Activated T-helper 1 cell treated with anti-CD3 and anti-CD28 coated beads, Interleukin-2, amount 50 U/mL, for 16 hours (primary cell): ENCODE measurements around the gene ACTL8.

Source experiments
- DNase-seq, 2 donors: peaks; one replicate each; pipeline ENCODE4 v3.0.0-alpha.2; 2020; ENCODE audit warnings: low read depth in 1 of 2, low spot score in 1 of 2

Gene ACTL8

GRCh38 chr1:17842686-17843085 is 87.6 kb downstream of the ACTL8 start:
- no peak for DNase-seq

- no peak for DNase-seq
Observed at GRCh38 chr1:17844185-17844826, 89.2 kb downstream of the ACTL8 start.

DNA sequence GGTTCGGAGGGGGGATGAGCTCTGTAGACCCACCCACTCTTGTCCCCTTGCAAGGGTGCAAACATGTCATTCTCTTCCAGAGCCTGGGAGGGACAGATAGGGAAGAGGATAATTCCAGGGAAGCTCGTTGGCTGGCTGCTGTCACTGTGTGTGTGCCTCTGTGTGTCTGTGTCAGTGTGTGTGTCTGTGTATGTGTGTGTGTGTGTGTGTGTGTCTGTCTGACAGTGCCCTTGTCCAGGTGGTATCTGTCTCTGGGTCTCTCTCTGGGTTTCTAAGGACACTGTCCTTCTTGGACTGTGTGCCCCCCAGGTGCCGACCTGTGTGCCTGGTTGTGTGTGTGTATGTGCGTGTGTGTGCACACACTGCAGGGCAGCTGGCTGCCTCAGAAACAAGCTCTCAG is 90.5 kb downstream of the ACTL8 start:
- DNase-seq: no peak

GRCh38 chr1:17846341-17846740 is 91.2 kb downstream of the ACTL8 start:
- DNase-seq: no peak

- no peak for DNase-seq
Observed at GRCh38 chr1:17847111-17847510, 92.0 kb downstream of the ACTL8 start.

- no peak for DNase-seq
Observed at GRCh38 chr1:17849216-17849615, 94.1 kb downstream of the ACTL8 start.

GRCh38 chr1:17851056-17851455 is 95.9 kb downstream of the ACTL8 start:
- DNase-seq: no peak

DNA sequence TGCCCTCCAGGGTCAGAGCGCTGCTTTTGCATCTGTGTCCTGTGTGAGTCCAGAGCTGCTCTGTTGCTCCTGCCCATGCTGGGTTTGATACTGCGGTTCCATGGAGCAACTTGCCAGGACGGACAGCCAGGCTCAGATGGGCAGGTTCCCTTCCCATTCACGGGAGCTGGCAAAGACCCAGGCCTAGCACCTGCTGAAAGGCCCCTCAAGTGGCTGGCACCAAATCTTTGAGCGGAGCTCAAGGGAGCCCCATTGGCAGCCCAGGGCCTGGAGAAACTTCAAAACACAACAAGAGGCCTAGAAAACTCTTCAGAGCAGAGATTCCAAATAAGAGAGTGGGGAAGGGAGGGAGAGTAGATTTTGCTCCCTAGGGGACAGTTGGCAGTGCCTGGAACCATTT is 97.2 kb downstream of the ACTL8 start:
- DNase-seq: no peak

DNA sequence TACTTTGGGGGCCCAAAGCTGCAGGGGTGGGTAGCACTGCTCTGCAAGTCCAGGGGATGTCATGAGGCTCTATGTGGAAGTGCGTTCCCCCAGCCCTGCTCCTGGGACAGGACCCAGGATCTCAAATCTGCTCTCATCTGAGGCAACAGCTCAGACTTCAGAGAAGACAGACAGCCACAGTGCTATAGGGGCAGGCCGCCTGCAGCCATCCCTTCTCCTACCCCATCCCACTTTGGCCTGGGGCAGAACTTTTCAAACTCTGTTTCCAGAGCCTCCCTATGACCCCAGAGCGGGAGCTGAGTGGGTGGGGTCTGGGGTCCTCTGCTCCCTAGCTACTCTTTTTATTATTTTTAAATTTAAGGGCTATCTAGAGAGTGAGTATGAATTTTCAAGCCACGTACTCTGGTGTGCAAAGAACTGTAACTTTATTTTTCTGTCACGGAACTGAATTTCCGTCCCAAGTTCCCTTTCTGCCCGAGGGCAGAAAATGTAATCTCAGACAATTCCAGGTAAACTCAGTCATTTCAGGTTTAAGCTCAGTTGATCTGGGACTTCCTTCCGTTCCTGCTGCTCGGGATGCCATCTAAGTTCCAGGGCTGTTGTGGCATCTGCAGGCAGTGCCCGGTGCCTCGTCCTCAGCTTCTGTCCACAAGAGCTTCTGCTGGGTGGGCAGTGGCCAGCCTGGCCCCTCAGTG is 98.3 kb downstream of the ACTL8 start:
- DNase-seq: no peak

- no peak for DNase-seq
Observed at GRCh38 chr1:17856496-17857108, 101.5 kb downstream of the ACTL8 start.

DNA sequence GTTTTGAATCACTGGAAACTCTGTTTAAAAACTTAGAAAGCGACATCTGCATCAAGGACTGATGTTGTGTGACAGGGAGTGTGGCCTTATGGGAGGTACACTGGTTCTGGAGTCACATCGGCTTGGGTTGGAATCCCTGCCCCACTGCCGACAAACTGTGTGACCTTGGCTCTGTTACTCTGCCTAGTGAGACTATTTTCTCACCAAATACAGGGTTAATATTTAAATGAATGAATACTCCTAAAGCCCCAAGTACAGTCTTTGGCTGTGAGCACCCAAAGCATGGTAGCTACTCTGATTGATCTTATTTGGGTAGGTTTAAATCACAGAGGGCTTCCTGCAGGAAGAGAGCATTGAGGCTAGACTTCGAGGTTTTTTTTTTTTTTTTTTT is 102.0 kb downstream of the ACTL8 start:
- DNase-seq: no peak

DNA sequence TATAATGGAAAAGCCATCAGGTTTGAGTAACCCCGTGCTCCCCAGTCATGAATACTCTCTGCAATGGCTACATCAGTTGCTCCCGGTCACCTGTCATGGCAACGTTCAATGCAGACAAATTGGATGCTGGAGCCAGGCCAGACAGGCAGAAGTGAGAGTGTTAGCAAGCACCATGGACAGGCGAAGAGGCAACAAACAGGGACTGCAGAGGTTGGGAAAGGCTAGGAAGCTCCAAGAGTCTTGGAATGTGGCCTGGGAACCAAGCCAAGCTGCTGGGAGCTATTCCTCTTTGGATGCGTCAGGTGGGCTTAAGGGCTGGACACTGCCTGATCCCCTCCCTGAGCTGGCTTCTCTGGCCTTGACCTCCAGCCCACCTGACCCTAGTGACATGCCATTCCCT is 102.9 kb downstream of the ACTL8 start:
- DNase-seq: no peak

DNA sequence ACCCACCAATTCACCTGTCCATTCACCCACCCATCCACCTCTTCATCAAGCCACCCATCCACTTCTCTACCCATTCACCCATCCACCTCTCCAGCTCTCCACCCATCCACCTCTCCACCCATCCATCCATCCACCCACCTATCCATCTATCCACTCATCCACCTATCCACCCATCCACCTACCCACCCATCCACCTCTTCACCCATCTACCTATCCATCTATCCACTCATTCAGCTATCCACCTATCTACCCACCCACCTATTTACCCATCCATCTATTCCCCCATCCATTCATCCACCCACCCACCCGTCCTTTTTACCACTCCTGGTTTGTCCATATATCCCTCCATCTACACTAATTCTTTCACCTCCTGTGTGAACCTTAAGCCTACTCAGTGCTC is 105.7 kb downstream of the ACTL8 start:
- DNase-seq: no peak

DNA sequence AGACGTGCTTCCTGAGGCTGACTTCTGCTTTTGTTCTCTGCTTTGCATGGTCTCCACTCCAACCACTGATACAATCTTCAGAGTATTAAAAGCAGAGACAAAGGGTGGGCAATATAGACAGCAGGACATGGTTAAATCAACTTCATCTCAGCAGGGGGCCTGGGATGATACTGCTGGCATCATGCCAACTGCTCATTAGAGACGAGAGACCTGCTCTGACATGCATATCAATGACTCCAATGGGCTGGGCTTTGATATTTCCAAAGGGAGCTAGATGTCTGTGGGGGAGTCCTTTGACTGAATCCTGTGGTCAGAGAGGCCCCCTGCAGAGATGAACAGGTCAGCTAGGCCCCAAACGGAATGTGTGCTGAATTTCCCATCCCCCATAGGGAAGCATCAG is 106.6 kb downstream of the ACTL8 start:
- no peak for DNase-seq

DNA sequence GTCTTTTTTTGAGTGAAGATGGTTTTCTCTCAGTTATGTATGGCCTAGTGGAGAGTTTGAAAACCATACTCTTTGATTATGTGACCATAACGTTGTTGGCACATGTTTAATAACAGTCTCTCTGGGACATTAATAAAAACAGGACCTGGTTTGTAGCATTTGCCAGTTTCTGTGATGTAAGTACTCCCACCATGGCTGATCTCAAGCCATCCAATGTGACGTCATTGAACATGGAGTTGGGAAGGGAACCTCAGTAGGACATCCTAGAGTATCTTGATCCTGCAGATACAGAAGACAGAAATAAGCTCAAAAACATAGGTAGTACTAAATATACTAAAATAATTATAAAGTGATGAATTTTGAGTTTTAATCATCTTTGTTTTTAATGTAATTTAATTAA is 107.0 kb downstream of the ACTL8 start:
- DNase-seq: no peak

DNA sequence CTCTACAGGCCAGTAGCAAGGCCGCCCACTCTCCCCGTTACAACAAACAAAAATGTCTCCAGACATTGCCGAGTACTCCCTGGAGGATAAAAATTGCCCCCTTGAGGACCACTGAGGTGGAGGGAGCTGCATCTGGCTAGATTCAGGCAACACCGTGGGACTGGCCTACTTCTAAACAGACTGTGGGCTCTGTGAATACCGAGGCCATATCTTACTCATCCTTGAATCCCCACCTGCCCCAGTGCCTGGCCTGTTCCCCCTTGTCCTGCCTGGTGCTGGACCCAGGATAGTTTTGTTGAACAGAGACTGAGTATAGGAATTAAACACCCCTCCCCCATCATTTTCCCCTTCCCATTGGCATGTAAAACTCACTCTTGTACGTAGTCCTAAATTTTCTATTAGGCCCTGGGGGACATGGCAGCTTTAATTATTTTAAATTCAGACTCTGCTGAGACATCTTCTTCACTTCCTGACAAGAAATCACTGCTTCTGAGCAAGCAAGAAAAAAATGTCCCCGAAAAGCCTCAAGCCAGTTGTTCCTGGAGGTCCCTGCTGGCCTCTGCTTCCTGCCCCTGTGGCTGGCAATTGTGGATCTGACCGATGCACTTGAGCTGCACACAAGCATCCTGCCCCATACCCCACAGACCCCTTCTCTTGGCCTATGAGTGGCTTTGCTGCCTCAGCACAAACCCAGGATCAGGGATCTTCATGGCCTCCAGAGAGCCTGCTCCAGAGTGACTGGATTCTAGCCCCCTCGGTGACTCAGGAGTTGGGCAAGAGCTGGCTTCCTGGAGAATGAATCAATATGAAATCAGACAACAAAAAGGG is 111.0 kb downstream of the ACTL8 start:
- DNase-seq: no peak

GRCh38 chr1:17866740-17867029 is 111.6 kb downstream of the ACTL8 start:
- no peak for DNase-seq

- DNase-seq: no peak
Observed at GRCh38 chr1:17867470-17867869, 112.3 kb downstream of the ACTL8 start.

DNA sequence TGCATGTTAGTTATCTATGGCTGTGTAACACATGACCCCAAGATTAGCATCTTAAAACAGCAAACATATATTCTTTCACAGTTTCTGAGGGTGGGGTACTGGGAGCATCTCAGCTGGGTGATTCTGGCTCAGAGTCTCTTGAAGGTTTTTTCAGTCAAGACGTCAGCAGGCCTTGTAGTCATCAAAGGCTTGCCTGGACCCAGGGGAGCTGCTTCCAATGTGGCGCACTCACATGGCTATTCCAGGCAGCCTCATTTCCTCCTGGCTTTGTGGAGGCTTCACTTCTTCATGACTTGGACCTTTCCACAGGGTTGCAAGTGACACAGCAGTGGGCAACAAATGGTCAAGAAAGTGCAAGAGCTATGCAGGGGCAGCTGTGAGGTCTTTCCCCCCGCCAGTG is 114.7 kb downstream of the ACTL8 start:
- DNase-seq: no peak

GRCh38 chr1:17870679-17871078 is 115.5 kb downstream of the ACTL8 start:
- DNase-seq: no peak

DNA sequence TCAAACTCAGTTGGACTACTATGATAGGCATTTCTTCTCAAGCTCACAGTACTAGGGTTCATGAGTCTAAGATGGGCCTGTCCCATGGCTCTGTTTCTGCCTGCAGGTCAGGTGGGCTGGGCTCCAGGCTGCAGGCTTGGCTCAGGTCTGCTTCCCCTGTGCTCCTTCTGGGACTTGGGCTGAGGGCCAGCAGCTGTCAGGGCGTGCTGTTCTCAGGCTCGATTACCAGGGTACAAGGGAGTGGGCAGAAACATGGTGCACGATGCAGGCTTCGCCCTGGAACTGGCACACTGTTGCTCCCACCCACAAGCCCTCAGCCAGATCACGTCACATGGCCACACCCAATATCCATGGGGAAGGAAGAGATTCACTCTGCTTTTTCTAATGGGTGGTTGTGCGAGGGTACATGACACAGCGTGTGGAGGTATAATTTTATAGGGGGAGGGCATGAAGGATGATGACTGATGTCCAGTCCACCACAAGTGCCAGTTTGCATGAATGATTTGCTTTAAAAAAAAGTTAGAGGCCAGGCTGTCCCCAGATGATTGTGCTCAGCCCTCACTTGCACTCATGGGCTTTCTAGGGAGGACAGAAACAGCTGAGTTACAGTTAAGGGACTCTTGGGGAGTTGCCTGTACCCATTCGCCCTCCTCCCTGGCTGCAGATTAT is 118.0 kb downstream of the ACTL8 start:
- no peak for DNase-seq

GRCh38 chr1:17874231-17874630 is 119.1 kb downstream of the ACTL8 start:
- DNase-seq: no peak
